Esophagus mucosa (tissue), 1 donor: Measurements from ENCODE around the gene OR2F2. TPM values are rescaled to one million over a fixed set of nuclear protein-coding genes. Genes with fewer than 3 reads are reported as not detected.

Experiments used
- ATAC-seq: fragments of 200-7000 bp; cut with Tn5 transposase; one replicate; pipeline ENCODE4 v1.9.1; 2020
- total RNA-seq: library from RNA; stranded (reverse); gene quantifications from one replicate; pipeline ENCODE4 v1.2.4, GENCODE V29; 2023
- donor health status: DM: yes; HTN: yes; CAD: no.

Gene OR2F2
- total RNA-seq, 1 donor from 2014 or later = not detected

- ATAC-seq = no peak
These were observed 45.0 kb downstream of the OR2F2 start for GRCh38 chr7:143979998-143980397.

DNA sequence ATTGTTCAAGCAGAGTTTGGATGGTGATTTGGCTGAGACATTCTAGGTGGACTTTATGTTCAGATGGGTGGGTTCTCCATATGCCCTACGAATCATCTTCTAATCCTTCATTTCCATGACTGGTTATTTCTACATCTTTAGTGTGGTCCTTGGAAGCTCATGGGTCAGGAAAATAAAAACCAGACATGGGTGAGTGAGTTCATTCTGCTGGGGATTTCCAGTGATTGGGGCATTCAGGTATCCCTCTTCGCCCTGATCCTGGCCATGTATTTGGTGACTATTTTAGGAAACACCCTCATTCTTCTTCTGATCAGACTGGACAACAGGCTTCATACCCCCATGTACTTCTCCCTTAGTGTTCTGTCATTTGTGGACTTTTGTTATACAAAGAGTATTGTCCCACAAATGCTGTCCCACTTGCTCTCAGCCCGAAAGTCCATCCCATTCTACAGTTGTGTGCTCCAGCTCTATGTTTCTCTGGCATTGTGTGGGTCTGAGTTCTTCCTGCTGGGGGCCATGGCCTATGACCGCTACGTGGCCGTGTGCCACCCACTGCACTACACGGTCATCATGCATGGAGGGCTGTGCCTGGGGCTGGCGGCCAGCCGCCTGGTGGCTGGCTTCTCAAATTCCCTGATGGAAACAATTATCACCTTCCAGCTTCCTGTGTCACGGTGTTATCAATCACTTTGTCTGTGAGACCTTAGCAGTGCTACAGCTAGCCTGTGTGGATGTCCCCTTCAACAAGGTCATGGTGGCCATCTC is 45.9 kb downstream of the OR2F2 start:
- ATAC-seq = no peak

DNA sequence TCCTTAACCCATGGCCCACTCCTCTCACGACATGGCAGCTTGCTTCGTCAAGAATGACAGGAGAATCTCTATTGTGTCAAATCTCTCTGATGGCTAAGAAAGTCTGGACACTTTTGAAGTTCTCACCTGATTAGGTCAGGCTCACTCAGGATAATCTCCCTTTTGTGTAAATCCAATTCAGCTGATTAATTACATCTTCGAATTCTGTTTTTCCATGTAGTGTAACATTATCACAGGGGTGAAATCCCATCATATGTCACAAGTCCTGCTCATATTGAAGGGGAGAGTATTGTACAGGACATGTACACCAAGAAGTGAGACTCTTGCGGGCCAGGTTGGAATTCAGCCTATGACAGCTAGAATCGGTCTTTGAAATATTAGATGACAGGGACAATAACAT is 48.9 kb downstream of the OR2F2 start:
- ATAC-seq = no peak

Other genes with a start within 250 kb of the OR2F2 start
- 0.16 TPM for gene CTAGE6, start 177.5 kb upstream of the OR2F2 start, total RNA-seq
- 12.6 TPM for gene TCAF1, start 33.1 kb upstream of the OR2F2 start, total RNA-seq
- not detected for gene OR2F1, start 19.6 kb downstream of the OR2F2 start, total RNA-seq
- not detected for gene OR6B1, start 65.1 kb downstream of the OR2F2 start, total RNA-seq
- gene OR2A5, start 113.7 kb downstream of the OR2F2 start, total RNA-seq = not detected
- not detected for gene OR2A25, start 134.6 kb downstream of the OR2F2 start, total RNA-seq
- not detected for gene OR2A12, start 151.0 kb downstream of the OR2F2 start, total RNA-seq
- not detected for gene OR2A2, start 174.3 kb downstream of the OR2F2 start, total RNA-seq
- gene OR2A14, start 187.9 kb downstream of the OR2F2 start, total RNA-seq = not detected
- gene CTAGE4, start 248.2 kb downstream of the OR2F2 start, total RNA-seq = 3.1 TPM